Stimulated activated memory B cell treated with anti-CD40 and anti-IgM and Interleukin-4, amounts not matched to agents 10 μg/mL and 1 μg/mL and 100 μg/mL, for 72 hours (primary cell): ENCODE measurements around the gene PKD2L2.
"Not testable (repeated sequence)": the region's sequence is repeated elsewhere in the genome, so short reads cannot be mapped to it uniquely, and the experiment has no call there.

Experiments used
- ATAC-seq: fragments of 150-1000 bp; cut with Tn5 transposase; 2 replicates; pipeline ENCODE4 v1.10.0; 2021
- H3K27ac Mint-ChIP-seq: one replicate; pipeline ENCODE4 v1.8.0; 2022; ENCODE audit warnings: mild to moderate bottlenecking, mixed read lengths
- H3K27me3 Mint-ChIP-seq: one replicate; pipeline ENCODE4 v1.8.0; 2022; ENCODE audit warnings: mixed read lengths
- H3K36me3 Mint-ChIP-seq: one replicate; pipeline ENCODE4 v1.8.0; 2022; ENCODE audit warnings: mixed read lengths
- H3K4me1 Mint-ChIP-seq: one replicate; pipeline ENCODE4 v1.8.0; 2022; ENCODE audit warnings: mixed read lengths
- H3K4me3 Mint-ChIP-seq: one replicate; pipeline ENCODE4 v1.8.0; 2022; ENCODE audit warnings: mild to moderate bottlenecking, moderate library complexity, mixed read lengths
- H3K9me3 Mint-ChIP-seq: one replicate; pipeline ENCODE4 v1.8.0; 2022; ENCODE audit warnings: mixed read lengths

The PKD2L2 gene

DNA sequence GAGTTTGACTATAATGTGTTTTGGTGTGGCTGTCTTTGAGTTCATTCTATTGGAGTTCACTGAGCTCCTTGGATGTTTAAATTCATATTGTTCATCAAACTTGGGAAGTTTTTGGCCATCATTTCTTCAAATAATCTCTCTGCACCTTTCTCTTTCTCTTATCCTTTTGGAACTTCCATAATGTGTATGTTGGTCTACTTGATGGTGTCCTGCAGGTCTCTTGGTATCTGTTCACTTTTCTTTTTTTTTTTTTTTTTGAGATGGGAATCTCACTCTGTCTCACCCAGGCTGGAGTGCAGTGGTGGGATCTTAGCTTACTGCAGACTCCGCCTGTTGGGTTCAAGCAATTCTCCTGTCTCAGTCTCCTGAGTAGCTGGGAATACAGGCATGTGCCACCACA, 27.7 kb downstream of the PKD2L2 start:
- H3K4me3 Mint-ChIP-seq, result no peak overlapping the region
- H3K27ac Mint-ChIP-seq, result no peak overlapping the region
- peaks cover 9% of the 10 kb centered on the region for H3K9me3 Mint-ChIP-seq
- no peak for ATAC-seq
- no peaks in the 10 kb centered on the region for H3K27me3 Mint-ChIP-seq
- no peaks in the 10 kb centered on the region for H3K4me1 Mint-ChIP-seq
- H3K36me3 Mint-ChIP-seq, result no peaks in the 10 kb centered on the region

DNA sequence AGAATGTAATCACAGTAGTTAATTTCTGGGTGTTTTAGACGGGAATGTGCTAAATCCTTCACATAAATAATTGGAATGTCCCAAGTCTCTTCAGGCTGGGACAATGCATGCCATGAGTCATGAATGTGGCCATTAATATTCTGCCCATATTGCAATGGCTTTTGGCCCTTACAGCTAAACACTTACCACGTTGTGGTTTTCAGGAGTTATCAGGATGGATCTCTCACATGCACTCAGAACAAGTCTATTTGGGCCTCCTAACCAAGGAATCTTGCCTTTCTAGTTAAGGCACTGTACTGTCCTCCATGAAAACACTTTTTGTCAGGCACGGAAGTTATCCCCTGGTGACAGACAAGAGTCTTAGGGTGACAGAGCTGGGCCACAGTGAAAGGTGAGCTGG, 32.7 kb downstream of the PKD2L2 start:
- no peak for ATAC-seq
- peaks cover 5% of the 10 kb centered on the region for H3K36me3 Mint-ChIP-seq
- H3K27me3 Mint-ChIP-seq, result no peaks in the 10 kb centered on the region
- H3K4me3 Mint-ChIP-seq, result no peak overlapping the region
- no peak overlapping the region for H3K27ac Mint-ChIP-seq
- no peaks in the 10 kb centered on the region for H3K4me1 Mint-ChIP-seq
- H3K9me3 Mint-ChIP-seq, result peaks cover 6% of the 10 kb centered on the region

DNA sequence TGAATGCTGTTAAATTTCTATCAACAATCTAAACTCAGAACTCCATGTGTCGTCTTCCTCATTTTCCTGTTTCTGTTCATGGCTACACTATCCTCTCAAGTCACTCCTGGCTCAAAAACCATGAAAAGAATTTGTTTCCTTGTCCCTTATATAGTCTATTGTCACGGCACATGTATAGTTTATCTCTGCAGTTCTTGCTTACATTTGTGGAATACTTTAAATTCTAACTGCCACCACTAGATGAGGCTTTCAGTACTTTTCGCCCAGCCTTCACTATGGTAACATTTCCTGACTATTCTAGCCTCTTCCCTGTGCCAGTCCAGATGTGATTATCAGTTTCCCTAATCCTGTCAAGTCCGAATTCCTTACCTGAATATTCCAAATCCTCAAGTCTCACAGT, 34.6 kb downstream of the PKD2L2 start:
- Mint-ChIP-seq H3K9me3 (no peaks in the 10 kb centered on the region), H3K4me3 (no peak overlapping the region), H3K27ac (no peak overlapping the region), H3K4me1 (no peaks in the 10 kb centered on the region), H3K27me3 (no peaks in the 10 kb centered on the region), H3K36me3 (peaks cover 17% of the 10 kb centered on the region)
- ATAC-seq, result no peak

DNA sequence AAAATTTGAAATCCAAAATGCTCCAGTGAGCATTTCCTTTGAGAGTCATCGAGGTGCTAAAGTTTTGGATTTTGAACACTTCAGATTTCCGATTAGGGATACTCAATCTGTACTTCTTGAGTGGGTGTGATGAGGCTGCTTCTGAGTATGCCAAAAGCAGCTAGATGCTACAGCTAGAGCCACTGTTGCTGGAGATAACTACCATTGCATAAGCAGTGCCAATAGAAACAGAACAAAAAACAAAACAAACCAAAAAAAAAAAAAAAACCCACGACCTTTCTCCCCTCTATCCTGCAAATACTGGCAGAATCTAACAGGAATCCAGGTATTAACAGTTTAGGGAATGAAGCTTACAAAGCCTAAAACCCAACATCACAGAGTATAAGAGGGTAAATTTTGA, 43.5 kb downstream of the PKD2L2 start:
- H3K36me3 Mint-ChIP-seq, result peaks cover 21% of the 10 kb centered on the region
- H3K27ac Mint-ChIP-seq, result no peak overlapping the region
- no peak for ATAC-seq
- H3K4me1 Mint-ChIP-seq, result peaks cover 26% of the 10 kb centered on the region
- H3K4me3 Mint-ChIP-seq, result no peak overlapping the region
- H3K9me3 Mint-ChIP-seq, result no peaks in the 10 kb centered on the region
- no peaks in the 10 kb centered on the region for H3K27me3 Mint-ChIP-seq

DNA sequence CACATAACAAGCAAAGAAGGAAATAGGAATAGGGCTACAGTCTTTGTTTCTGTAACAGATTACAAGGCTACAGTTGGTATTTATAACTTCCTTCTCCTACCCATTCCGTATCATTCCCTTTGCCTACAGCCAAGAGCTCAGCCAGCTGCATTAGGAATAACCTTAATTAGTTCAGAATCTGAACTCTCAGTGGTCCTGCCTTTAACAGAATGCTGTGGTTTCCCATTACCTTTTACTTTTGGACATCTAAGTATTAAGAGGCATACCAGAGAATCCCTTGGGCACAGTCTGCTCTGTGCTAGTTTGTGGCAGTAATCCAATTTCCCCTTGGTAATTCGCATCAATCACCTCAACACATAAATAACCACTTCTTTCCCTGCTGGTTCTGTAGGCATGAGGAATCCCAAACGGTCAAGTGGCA, 44.2 kb downstream of the PKD2L2 start:
- H3K9me3 Mint-ChIP-seq, result no peaks in the 10 kb centered on the region
- H3K36me3 Mint-ChIP-seq, result peaks cover 20% of the 10 kb centered on the region
- ATAC-seq, result no peak
- no peak overlapping the region for H3K27ac Mint-ChIP-seq
- no peak overlapping the region for H3K4me3 Mint-ChIP-seq
- H3K4me1 Mint-ChIP-seq, result peaks cover 26% of the 10 kb centered on the region
- H3K27me3 Mint-ChIP-seq, result no peaks in the 10 kb centered on the region

DNA sequence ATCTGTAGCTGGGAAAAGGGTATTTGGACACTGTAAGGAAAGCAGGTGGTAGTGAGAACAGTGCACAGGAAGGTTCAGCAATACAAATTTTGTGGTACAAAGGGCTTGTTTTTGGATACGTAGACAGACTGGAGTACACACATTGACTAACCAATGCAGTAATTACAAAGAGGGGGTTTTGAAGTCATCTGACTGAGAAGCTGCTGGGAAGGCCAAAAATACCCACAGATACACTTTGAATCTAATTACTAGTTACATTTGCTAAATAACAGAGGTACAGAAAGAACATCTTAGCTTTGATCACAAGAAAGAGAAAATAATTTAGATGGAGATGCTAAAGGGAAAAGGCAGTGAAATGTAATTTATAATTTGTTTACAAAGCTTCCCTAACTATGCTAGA, 45.9 kb downstream of the PKD2L2 start:
- H3K27ac Mint-ChIP-seq, result peak overlapping the region; percentile 77
- peaks cover 34% of the 10 kb centered on the region for H3K4me1 Mint-ChIP-seq

DNA sequence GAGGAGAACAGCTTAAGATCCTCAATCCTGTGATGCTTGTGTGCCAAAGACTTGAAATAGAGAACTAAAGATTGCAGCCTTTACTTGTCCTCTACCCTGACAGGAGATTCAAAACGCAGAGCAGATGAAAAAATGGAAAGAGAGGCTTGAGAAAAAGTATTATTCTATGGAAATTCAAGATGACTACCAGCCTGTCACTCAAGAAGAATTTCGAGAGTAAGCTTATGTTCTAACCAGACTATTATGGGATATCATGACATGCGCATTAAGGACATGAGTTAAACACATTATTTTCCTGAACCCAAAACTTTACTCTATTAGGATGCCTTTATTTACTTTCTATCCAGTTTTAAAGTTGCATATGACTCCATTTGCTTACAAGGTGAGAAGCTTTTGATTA, 46.4 kb downstream of the PKD2L2 start:
- Mint-ChIP-seq H3K4me3 (no peak overlapping the region), H3K9me3 (no peaks in the 10 kb centered on the region), H3K27me3 (no peaks in the 10 kb centered on the region), H3K4me1 (peaks cover 34% of the 10 kb centered on the region), H3K36me3 (peaks cover 34% of the 10 kb centered on the region), H3K27ac (peak overlapping the region; percentile 77)
- ATAC-seq, result no peak

More for the DNA sequence above, 45.9 kb downstream of the PKD2L2 start:
- peaks cover 31% of the 10 kb centered on the region for H3K36me3 Mint-ChIP-seq
- H3K9me3 Mint-ChIP-seq, result no peaks in the 10 kb centered on the region
- H3K4me3 Mint-ChIP-seq, result no peak overlapping the region
- H3K27me3 Mint-ChIP-seq, result no peaks in the 10 kb centered on the region
- ATAC-seq, result peak; percentile 66

DNA sequence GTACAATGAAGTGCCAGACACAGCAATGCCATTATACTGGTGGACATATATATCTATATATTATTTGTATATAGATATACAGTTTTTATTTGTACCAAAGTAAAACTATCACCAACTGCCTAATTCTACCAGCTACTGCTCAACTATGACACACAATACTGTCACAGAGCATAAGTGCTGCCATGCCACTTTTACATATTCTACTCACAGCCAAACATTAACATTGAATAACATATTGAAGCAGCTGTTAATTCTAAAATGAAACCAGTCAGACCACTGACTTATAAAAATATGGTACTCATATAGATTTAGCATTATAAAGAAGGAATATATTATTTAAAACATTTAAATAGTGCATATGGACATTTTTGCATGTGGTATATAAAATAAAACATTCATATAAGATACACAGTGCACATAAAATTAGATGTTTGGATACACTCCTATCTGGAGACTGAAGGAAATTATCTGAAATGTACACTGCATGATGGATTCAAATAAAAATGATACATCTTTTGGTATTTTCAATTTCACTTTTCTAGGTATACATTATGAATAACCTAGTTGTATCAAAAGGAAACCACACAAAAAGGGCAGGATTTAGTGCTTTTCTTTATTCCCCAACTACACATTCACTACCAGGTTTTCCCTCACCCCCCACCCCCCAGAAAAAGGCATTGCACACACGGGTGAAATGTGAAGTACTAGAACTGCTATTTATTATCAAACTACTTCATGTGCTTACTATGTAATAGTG, 48.9 kb downstream of the PKD2L2 start:
- H3K4me3 Mint-ChIP-seq, result no peak overlapping the region
- ATAC-seq, result no peak
- no peaks in the 10 kb centered on the region for H3K27me3 Mint-ChIP-seq
- H3K27ac Mint-ChIP-seq, result no peak overlapping the region
- H3K36me3 Mint-ChIP-seq, result peaks cover 43% of the 10 kb centered on the region
- peaks cover 34% of the 10 kb centered on the region for H3K4me1 Mint-ChIP-seq
- H3K9me3 Mint-ChIP-seq, result no peaks in the 10 kb centered on the region

DNA sequence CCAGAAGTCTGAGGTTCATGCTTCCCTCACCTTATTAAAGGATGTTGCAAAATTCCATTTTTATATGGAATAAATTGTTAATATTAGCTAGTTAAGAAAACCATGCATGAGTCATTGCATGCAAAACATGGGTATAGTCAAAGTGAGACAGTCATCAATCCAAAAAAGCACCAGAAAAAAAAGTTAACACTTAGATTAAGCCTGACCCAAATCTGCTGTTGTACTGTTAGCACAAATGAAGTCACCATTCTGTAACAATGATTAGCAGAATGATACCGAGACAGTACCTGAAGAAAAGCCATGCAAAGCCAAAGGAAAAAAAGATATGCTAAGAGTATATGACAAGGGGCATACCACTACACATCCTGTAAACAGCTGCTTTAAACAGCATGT, 49.5 kb downstream of the PKD2L2 start:
- Mint-ChIP-seq H3K4me3 (no peak overlapping the region), H3K4me1 (peaks cover 34% of the 10 kb centered on the region), H3K27me3 (no peaks in the 10 kb centered on the region), H3K9me3 (no peaks in the 10 kb centered on the region), H3K27ac (peak overlapping the region; percentile 54), H3K36me3 (peaks cover 44% of the 10 kb centered on the region)
- ATAC-seq, result no peak

DNA sequence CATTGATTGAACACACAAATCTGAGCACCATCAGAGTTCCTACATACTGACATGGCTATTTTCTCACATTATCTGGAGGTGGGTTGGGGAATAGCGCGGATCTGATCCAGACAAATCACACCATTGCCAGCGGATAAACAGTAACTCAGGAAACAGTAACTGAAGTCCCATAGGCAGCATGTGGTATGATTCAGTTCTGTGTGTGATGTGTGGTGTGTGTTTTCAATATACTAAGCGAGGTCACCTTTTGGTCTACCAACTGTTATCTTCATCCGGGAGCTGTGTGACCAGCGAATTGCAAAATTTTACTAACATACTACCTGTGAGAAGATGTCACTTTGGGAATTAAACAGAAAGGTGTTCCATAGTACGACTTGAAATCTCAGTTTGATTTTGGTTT, 50.1 kb downstream of the PKD2L2 start:
- ATAC-seq, result no peak
- Mint-ChIP-seq H3K27me3 (no peaks in the 10 kb centered on the region), H3K4me1 (peaks cover 34% of the 10 kb centered on the region), H3K36me3 (peaks cover 50% of the 10 kb centered on the region), H3K4me3 (no peak overlapping the region), H3K9me3 (no peaks in the 10 kb centered on the region), H3K27ac (peak overlapping the region; percentile 54)

DNA sequence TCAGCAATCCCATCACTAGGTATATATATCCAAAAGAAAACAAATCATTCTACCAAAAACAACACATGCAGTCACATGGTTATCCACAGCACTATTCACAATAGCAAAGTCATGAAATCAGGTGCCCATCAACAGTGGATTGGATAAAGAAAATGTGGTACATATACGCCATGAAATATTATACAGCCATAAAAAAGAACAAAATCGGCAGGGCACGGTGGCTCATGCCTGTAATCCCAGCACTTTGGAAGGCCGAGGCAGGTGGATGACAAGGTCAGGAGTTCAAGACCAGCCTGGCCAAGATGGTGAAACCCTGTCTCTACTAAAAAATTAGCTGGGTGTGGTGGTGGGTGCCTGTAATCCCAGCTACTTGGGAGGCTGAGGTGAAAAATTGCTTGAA, 55.0 kb downstream of the PKD2L2 start:
- not testable (repeated sequence) for H3K27me3 Mint-ChIP-seq, H3K9me3 Mint-ChIP-seq, H3K27ac Mint-ChIP-seq, ATAC-seq, H3K4me1 Mint-ChIP-seq, H3K4me3 Mint-ChIP-seq
- peaks cover 70% of the 10 kb centered on the region for H3K36me3 Mint-ChIP-seq

DNA sequence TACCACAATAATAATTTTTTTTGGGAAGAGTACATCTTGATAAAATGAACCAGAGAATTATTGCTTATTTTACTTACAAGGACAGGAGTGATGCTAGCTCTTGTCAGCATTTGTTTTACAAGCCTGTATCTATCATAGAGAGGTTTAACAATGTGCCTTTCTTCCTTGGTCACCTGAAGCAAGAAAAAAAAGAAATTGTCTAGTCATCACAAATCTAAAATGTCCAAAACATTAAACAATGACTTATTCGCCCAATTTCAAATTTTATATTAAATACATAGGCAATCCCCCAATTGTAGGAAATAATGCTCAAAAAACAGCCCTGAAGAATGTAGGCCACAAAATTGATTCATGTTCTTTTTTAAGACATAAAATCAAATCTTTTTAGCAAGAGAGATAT, 56.6 kb downstream of the PKD2L2 start:
- peaks cover 8% of the 10 kb centered on the region for H3K4me1 Mint-ChIP-seq
- H3K27ac Mint-ChIP-seq, result no peak overlapping the region
- no peaks in the 10 kb centered on the region for H3K9me3 Mint-ChIP-seq
- no peaks in the 10 kb centered on the region for H3K27me3 Mint-ChIP-seq
- ATAC-seq, result no peak
- H3K36me3 Mint-ChIP-seq, result peaks cover 72% of the 10 kb centered on the region
- no peak overlapping the region for H3K4me3 Mint-ChIP-seq

DNA sequence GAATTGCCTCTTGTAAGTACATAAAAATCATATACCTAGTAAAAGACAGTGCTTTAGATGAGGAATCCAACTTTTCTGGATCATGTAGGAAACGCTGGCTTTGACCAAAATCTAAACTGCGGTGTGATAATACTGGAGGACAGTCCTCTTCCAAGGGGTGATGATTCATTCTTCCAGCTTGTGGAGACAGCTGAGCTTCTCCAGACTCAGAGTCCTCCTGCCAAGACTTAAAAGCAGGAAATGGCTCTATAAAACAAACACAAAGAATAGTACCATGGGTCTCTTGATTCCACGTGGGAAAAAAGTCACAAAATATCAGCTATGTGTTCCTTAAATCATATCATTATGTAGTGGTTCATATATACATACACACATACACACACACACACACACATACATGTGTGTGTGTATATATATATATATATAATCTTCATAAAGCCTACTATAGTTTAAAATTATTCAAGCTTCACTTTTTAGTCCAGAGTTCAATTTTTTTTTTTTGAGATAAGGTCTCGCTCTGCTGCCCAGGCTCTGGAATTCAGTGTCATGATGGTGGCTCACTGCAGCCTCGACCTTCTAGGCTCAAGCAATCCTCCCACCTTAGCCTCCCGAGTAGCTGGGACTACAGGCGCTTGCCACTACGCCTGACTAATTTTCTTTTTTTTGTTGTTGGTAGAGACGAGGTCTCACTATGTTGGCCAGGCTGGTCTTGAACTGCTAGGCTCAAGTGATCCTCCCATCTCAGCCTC, 65.0 kb downstream of the PKD2L2 start:
- H3K36me3 Mint-ChIP-seq, result peaks cover 49% of the 10 kb centered on the region
- H3K9me3 Mint-ChIP-seq, result no peaks in the 10 kb centered on the region
- H3K27me3 Mint-ChIP-seq, result no peaks in the 10 kb centered on the region
- no peak overlapping the region for H3K27ac Mint-ChIP-seq
- H3K4me1 Mint-ChIP-seq, result peaks cover 8% of the 10 kb centered on the region
- H3K4me3 Mint-ChIP-seq, result no peak overlapping the region
- no peak for ATAC-seq

DNA sequence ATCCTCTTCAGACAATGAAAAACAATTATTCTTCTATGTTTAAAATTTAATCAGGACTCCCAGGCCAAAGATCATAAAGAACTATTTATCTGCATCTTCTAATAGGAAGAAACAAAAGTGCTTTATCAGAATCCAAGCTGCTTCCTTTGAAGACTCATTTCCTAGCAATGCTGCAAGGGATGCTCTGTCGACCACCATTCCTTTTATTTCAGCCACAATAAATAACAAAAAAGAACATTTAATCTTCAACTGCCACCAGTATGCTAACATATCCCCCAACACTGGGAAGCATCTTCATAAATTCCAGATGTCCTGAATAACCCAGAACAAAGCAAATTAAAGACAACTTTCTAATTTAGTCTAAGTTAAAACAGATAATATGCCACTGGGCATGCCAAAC, 68.7 kb downstream of the PKD2L2 start:
- peaks cover 7% of the 10 kb centered on the region for H3K4me1 Mint-ChIP-seq
- no peak overlapping the region for H3K27ac Mint-ChIP-seq
- peaks cover 51% of the 10 kb centered on the region for H3K36me3 Mint-ChIP-seq
- ATAC-seq, result no peak
- no peaks in the 10 kb centered on the region for H3K27me3 Mint-ChIP-seq
- H3K9me3 Mint-ChIP-seq, result no peaks in the 10 kb centered on the region
- H3K4me3 Mint-ChIP-seq, result no peak overlapping the region

DNA sequence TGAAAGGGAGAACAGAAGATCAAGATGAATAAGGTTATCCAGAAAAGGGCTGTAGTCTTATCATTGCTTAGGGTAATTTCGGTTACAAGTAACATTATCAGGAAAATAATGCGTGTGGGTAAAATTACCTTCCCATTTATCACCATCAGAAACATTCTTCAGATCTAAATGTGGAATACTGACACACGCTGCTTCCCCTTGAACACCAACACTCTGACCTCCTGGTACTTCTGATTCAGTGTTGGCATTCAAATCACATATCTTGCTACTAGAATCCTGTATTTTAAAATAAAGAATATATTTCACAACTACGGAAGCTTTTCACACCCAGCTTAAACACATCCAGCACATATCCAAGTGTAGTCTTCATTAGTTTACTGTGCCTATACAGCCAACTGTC, 70.2 kb downstream of the PKD2L2 start:
- Mint-ChIP-seq H3K27ac (no peak overlapping the region), H3K4me1 (peaks cover 9% of the 10 kb centered on the region), H3K4me3 (no peak overlapping the region), H3K27me3 (no peaks in the 10 kb centered on the region), H3K36me3 (peaks cover 47% of the 10 kb centered on the region), H3K9me3 (no peaks in the 10 kb centered on the region)
- no peak for ATAC-seq

DNA sequence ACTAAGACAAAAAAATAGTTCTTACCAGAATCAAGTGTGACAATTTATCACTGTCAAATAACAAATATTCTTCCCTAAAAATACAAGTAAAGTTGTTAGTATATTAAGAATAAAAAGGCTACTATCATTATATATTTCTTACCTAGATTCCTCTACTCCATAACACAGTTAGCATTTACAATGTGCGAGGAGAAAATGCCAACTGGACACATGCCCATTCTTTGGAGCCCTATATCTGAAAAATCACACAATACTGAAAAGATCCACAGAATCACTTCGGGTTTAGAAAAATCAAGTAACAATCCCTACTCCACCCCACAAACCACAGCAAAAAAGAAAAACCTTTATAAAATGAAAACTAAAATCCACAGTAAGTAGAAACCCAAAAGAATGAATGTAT, 70.9 kb downstream of the PKD2L2 start:
- Mint-ChIP-seq H3K27me3 (no peaks in the 10 kb centered on the region), H3K27ac (no peak overlapping the region), H3K9me3 (no peaks in the 10 kb centered on the region), H3K4me3 (no peak overlapping the region), H3K36me3 (peaks cover 47% of the 10 kb centered on the region), H3K4me1 (peaks cover 9% of the 10 kb centered on the region)
- ATAC-seq, result no peak
